HL-60 (cell line): ENCODE results near the gene RCOR2.

Experiments used
- DNase-seq, 2 experiments: peaks; one replicate each; pipeline ENCODE4 v3.0.0-alpha.2; 2010 to 2020; ENCODE audit warnings: low read depth in 1 of 2, low spot score in 1 of 2
- H3K27ac ChIP-seq: fragments of 250-450 bp; sonication (Bioruptor Pico); replicated peaks from 2 replicates; pipeline ENCODE4 v1.5.1; 2020; ENCODE audit warnings: mild to moderate bottlenecking, moderate library complexity
- H3K27me3 ChIP-seq: fragments of 250-450 bp; sonication (Bioruptor Pico); 2 replicates; pipeline ENCODE4 v1.5.1; 2021; ENCODE audit warnings: mild to moderate bottlenecking, moderate library complexity; ENCODE audit not compliant: insufficient read depth, poor library complexity, severe bottlenecking
- H3K4me3 ChIP-seq: replicated peaks from 2 replicates; pipeline ENCODE4 v1.5.1; 2011; ENCODE audit warnings: mild to moderate bottlenecking, control low read depth, low read length; ENCODE audit not compliant: insufficient read depth
- CTCF ChIP-seq: IDR thresholded peaks from one replicate; pipeline ENCODE4 v1.5.1; 2011; ENCODE audit warnings: low read length, control low read depth, inconsistent platforms; ENCODE audit not compliant: insufficient read depth
- GABPA ChIP-seq: IDR thresholded peaks from 2 replicates; pipeline ENCODE4 v1.6.1; 2012; ENCODE audit warnings: low read depth
- POLR2AphosphoS5 ChIP-seq: IDR thresholded peaks from 2 replicates; pipeline ENCODE4 v1.6.1; 2012; ENCODE audit warnings: low read depth
- REST ChIP-seq: IDR thresholded peaks from 2 replicates; pipeline ENCODE4 v1.6.1; 2012; ENCODE audit warnings: low read depth; ENCODE audit not compliant: insufficient replicate concordance
- SPI1 ChIP-seq: IDR thresholded peaks from 2 replicates; pipeline ENCODE4 v1.6.1; 2012; ENCODE audit warnings: low read depth, mild to moderate bottlenecking, borderline replicate concordance

Gene RCOR2

GRCh38 chr11:63919267-63920125 lies 2.5 kb upstream of the RCOR2 start:
- peaks cover 21% of the 10 kb centered on the region for H3K27me3 ChIP-seq
- TF ChIP-seq CTCF (no peak), REST (no peak), POLR2AphosphoS5 (no peak), GABPA (no peak), SPI1 (no peak)
- no peak overlapping the region for H3K4me3 ChIP-seq
- no peak for DNase-seq
- H3K27ac ChIP-seq, result no peak overlapping the region

DNA sequence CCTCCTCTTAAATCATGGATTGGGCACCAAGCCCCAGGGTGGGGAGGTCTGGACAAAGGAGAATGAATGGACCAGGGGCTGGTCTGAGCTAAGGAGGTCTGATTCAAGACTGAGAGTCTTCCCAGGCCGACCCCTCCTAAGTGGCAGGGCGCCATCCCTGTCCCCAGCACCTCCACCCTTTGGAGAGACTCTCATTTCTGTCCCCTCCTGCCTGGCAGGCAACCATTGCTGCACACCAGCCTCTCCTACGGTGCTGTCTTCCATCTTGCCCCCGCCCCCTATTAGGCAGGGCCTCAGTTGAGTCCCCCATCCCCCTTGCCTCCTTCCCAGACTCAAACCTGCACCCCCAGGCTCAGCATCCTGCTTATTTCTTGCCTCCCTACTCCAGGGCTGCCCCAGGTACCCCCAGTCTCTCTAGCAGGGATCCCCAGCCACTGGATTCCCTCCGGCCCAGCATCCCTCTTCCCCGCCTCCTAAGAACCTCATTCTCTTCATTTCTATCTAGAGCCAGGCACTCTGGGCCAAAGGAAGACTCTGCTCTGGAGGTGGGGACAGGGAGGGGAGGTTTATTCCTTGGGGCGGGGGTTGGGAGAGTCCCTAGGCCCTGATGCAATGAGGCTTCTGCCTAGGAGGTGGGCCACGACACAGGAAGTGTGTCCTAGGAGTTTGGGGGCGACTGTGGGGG lies 1.7 kb upstream of the RCOR2 start:
- no peak for DNase-seq
- Histone ChIP-seq H3K4me3 (no peak overlapping the region), H3K27ac (no peak overlapping the region), H3K27me3 (peaks cover 21% of the 10 kb centered on the region)
- TF ChIP-seq GABPA (no peak), POLR2AphosphoS5 (no peak), SPI1 (no peak), REST (no peak), CTCF (no peak)

DNA sequence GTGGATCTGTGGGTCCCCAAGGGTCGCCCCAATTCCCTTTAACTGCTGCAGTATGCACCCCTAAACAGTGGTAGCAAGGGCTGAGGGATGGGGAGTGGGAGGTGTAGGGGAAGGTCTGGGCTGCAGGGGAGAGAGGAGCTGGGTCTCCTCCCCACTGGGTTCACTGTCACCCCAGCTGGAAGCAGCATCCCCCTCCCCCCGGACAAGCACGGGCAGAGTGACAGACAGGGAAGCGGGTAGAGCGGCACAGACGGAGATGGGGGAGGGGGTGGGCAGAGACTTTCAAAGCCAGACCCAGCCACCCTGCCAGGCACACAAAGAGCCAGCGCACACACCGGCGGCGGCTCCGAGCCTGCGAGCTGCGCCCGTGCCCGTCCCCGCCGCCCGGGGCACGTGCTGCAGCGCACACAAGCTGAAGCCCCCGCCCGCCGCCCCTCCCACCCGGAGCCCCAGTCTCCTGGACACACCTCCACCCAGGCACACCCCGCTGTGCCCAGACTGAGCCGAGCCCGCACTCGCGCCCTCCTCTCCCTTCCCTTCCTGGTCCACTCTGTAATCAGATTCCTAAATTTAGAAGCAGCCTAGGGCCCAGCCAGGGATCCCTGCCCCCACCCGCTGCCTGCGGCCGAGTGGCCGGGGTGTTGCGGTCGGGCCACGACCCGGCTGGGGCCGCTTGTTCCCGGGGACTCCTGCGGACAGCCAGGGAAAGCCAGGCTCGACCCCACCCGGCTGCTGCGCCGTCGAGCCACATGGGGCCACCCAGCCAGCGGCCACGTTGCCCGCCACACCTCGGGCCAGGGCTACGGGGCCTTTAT lies 935 bp upstream of the RCOR2 start:
- TF ChIP-seq GABPA (no peak), REST (no peak), CTCF (no peak), SPI1 (no peak), POLR2AphosphoS5 (no peak)
- DNase-seq, result peak; percentile 38 to 45
- Histone ChIP-seq H3K27me3 (peaks cover 21% of the 10 kb centered on the region), H3K27ac (no peak overlapping the region), H3K4me3 (peak overlapping the region; percentile 29)
